Bronchial epithelial cell (primary cell): ENCODE results near the gene MPRIP. TPM values are rescaled to one million over a fixed set of nuclear protein-coding genes. Genes with fewer than 3 reads are reported as not detected.

Source experiments
- DNase-seq: peaks from one replicate; pipeline ENCODE4 v3.0.0-alpha.2; 2010; ENCODE audit warnings: low read depth
- FAIRE-seq: peaks from 2 replicates; lab custom pipeline; 2011; peaks lifted over from hg19 to GRCh38; lab: Jason Lieb, UNC
- H3K27me3 ChIP-seq: 2 replicates; pipeline ENCODE4 v1.5.1; 2011; ENCODE audit warnings: low read length; ENCODE audit not compliant: control insufficient read depth, insufficient read depth
- H3K36me3 ChIP-seq: 2 replicates; pipeline ENCODE4 v1.5.1; 2011; ENCODE audit warnings: low read length; ENCODE audit not compliant: control insufficient read depth, insufficient read depth
- H3K4me3 ChIP-seq: 2 replicates; pipeline ENCODE4 v1.5.1; 2011; ENCODE audit warnings: mild to moderate bottlenecking, low read depth, low read length, control low read depth
- total RNA-seq: library from RNA; depleted of rRNA; stranded (reverse); fragments of >200 nt; gene quantifications from 2 replicates; pipeline ENCODE4 v1.2.1, GENCODE V29; 2014
- TF ChIP-seq, protein P1 (sequence below): IDR thresholded peaks from 2 replicates; pipeline ENCODE4 v1.5.1; 2011; ENCODE audit warnings: mild to moderate bottlenecking, moderate library complexity, low read length, control low read depth, inconsistent platforms; ENCODE audit not compliant: insufficient read depth, severe bottlenecking

MPRIP gene
- total RNA-seq, 1 donor from 2014 or later = 183 TPM

DNA sequence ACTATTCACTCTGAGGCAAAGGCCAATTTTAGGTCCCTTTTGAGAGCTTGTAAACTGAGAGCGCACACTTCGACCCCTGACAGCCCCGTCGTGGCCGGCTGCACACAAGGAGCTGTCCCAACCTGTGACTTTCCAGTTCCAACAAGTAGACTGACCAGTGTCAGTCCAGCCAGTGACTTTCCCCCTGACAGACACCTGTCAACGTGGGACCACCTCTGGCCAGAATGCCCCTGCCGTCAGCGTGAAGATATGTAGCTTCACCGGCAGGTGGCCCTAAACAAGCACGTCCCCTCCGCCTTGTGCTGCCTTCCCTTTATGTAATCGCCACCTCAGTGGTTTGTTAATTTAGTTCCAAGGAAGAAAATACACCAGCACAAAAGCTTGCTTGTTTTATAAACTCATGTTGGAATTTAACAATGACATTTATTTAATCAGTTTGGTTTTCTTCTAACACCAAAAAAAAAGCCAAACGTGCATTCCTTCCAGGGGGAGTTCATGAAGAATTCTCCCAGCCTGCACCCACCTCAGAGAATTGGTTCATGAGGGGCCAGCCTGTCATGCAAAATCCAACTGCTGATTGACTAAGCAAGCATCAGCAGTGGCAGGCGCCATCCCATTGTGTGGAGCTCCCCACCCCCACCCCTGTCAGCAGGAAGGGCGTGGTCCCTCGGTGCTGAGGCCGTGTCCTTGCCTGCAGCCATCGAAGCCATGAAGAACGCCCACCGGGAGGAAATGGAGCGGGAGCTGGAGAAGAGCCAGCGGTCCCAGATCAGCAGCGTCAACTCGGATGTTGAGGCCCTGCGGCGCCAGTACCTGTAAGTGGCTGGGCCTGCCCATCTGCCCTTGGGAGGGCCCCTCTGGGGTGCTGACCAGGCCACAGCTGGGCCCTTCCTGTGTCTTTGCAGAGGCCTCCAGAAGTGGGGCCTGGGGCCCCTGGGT is 130.0 kb downstream of the MPRIP start:
- H3K36me3 ChIP-seq = peaks cover 53% of the 10 kb centered on the region
- TF ChIP-seq, protein P1, sequence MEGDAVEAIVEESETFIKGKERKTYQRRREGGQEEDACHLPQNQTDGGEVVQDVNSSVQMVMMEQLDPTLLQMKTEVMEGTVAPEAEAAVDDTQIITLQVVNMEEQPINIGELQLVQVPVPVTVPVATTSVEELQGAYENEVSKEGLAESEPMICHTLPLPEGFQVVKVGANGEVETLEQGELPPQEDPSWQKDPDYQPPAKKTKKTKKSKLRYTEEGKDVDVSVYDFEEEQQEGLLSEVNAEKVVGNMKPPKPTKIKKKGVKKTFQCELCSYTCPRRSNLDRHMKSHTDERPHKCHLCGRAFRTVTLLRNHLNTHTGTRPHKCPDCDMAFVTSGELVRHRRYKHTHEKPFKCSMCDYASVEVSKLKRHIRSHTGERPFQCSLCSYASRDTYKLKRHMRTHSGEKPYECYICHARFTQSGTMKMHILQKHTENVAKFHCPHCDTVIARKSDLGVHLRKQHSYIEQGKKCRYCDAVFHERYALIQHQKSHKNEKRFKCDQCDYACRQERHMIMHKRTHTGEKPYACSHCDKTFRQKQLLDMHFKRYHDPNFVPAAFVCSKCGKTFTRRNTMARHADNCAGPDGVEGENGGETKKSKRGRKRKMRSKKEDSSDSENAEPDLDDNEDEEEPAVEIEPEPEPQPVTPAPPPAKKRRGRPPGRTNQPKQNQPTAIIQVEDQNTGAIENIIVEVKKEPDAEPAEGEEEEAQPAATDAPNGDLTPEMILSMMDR = peak; percentile 54
- peak; percentile 59 for DNase-seq
- H3K4me3 ChIP-seq = no peak overlapping the region
- no peak for FAIRE-seq
- no peaks in the 10 kb centered on the region for H3K27me3 ChIP-seq

DNA sequence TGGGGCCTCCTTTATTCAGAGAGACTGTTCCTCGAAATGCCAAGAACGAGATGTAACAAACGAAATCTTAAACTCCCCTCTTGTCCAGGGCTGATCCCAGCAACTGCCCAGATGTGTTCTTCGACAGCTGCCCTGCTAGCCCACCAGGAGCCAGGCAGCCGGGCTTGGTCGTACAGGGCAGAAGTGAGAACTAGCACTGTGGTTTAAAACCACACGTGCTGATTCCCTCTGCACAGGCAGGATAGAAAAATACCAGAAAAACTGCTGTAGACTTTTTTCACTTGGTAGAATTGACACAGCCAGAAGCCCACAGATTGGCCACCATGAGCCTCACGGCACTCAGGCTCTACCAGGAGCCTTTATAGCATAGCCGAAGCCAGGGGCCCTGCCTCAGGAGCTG is 130.7 kb downstream of the MPRIP start:
- FAIRE-seq (no peak), DNase-seq (no peak)
- Histone ChIP-seq H3K27me3 (no peaks in the 10 kb centered on the region), H3K4me3 (no peak overlapping the region), H3K36me3 (peaks cover 53% of the 10 kb centered on the region)
- TF ChIP-seq, protein P1 = no peak

DNA sequence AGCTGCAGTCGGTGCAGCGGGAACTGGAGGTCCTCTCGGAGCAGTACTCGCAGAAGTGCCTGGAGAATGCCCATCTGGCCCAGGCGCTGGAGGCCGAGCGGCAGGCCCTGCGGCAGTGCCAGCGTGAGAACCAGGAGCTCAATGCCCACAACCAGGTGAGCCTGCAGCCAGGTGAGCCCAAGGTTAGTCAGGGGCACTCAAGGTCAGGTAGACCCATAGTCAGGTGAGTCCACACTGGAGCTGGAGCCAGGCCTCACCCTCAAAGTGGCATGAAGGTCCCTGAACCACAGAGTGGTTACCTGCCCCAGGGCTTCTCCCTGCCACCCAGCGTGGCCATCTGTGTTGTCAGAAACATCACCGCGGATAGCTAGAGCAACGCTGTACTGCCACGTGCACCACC is 131.7 kb downstream of the MPRIP start:
- no peak overlapping the region for H3K4me3 ChIP-seq
- TF ChIP-seq, protein P1 = no peak
- no peaks in the 10 kb centered on the region for H3K27me3 ChIP-seq
- H3K36me3 ChIP-seq = peaks cover 50% of the 10 kb centered on the region
- DNase-seq (no peak), FAIRE-seq (no peak)

DNA sequence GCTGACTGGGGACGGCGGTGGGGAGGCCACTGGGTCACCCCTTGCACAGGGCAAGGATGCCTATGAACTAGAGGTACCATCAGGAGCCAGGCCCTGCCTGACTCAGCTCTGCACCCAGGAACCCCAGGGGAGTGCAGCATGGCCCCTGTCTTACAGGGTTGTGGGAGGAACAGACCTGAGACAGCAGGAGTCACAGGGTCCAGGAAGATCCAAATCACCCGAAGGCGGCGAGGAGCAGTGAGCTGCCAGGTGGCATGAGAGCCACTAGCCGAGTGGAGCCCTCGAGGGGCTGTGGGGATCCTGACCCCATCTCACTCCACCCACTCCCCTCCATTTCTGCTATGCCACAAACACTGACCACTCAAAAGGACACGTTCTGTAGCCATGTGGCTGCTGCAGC is 133.1 kb downstream of the MPRIP start:
- peaks cover 59% of the 10 kb centered on the region for H3K36me3 ChIP-seq
- FAIRE-seq = no peak
- no peaks in the 10 kb centered on the region for H3K27me3 ChIP-seq
- TF ChIP-seq, protein P1 = no peak
- no peak overlapping the region for H3K4me3 ChIP-seq
- no peak for DNase-seq

DNA sequence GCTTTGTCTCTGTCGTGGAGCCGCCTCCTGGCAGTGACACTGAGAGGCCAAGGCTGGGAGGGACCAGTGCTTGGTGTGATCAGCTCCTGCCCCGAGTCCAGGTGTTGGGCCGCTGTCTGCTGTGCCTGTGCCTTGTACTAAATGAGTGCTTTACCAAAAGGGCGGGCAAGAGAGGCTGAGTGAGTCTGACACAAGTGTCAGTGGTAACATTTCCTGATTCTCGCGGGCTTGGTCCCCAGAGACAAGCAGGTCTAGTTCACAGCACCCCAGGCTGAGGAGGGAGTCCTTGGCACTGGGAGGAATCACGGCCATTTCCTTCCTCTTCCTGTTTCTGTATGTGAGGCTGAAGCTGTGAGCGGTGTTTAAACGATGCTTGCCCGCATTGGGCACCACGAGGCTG is 133.7 kb downstream of the MPRIP start:
- peaks cover 64% of the 10 kb centered on the region for H3K36me3 ChIP-seq
- no peaks in the 10 kb centered on the region for H3K27me3 ChIP-seq
- H3K4me3 ChIP-seq = no peak overlapping the region
- TF ChIP-seq, protein P1 = no peak
- FAIRE-seq (no peak), DNase-seq (no peak)

DNA sequence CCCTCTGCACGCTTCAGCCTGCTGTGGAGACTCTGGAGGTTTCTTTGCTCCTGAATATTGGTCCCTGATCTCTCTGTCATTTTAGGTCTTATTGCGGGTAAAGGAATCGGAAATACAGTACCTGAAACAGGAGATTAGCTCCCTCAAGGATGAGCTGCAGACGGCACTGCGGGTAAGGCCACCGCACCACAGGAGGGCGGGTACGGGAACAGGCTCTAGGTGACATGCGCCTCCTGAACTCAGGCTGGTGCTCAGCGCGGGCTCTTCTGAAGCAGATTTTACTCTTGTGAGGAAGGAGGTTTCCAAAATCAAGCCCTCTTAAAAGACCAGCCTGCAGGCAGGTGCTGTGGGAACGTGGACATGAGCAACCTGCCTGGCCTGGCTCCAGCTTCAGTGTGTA is 134.1 kb downstream of the MPRIP start:
- no peak overlapping the region for H3K4me3 ChIP-seq
- DNase-seq (no peak), FAIRE-seq (no peak)
- TF ChIP-seq, protein P1 = no peak
- no peaks in the 10 kb centered on the region for H3K27me3 ChIP-seq
- peaks cover 64% of the 10 kb centered on the region for H3K36me3 ChIP-seq
